ELF-1 (cell line): ENCODE measurements around the gene PPP1R15B.

Source experiments
- DNase-seq: peaks from one replicate; pipeline ENCODE4 v3.0.0-alpha.2; 2016; ENCODE audit warnings: low read depth, low spot score

PPP1R15B gene

DNA sequence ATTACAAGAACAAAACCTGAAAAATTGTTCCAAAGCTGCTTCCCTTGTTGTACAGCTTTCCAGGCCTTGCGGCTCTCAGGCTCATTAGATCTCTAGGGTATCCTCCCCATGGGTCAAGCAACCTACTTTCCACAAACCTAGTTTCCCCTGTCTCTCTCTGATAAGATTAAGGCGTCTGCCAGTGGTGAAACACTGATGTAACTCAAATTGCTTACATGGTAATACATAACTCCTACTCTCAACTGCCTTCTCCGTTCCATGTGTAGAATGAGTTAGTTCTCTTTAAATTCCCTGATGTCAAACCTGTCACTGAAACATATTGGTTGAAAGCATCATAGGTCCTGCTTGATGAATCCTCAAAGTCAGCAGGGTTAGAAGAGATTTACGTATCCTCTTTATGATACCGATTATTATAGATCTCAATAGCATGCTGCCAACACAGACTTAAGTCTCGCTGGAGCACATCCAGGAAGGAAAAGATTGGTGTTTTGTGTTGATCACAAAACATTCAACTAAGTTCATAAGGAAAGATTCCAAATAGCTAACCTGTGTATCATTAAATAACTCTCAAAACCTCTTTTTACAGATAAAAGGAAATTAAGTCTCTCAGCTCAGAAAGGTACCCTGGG, 10.6 kb downstream of the PPP1R15B start:
- DNase-seq, result no peak

DNA sequence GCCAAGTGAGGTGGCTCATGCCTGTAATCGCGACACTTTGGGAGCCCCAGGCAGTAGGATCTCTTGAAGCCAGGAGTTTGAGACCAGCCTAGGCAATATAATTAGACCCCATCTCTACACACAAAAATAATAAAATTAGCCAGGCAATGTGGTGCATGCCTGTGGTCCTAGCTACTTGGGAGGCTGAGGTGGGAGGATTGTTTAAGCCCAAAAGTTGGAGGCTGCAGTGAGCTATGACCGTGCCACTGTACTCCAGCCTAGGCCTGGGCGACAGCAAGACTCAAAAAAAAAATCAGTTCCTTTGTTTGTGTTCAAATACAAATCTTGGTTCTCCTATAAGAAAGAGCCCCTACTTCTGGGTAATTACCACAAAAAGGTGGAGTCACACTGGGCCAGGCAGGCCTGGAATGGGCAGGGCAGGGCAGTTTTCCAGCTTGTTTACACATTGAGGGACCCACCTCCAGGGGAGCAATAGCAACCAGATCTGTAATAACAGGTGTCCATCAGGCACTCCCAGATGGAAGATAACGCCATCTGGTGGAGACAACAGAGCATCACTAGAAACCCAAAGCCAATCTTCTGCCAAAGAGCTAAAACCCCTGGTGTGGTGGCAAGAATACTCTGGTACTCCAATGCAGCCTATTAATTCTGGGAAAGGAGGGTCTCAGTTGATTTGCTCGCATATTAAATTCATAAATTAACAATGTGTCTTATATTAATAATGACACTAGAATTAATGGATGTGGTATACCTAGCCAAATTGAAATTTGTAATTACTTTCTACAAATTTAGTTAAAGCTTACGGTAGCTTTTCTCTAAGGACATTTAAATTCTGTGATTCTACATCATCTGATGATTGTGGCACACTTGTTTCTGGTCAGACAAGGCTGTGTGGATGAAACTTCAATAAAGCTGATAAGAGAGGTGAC, 13.2 kb downstream of the PPP1R15B start:
- peak; percentile 88 for DNase-seq

DNA sequence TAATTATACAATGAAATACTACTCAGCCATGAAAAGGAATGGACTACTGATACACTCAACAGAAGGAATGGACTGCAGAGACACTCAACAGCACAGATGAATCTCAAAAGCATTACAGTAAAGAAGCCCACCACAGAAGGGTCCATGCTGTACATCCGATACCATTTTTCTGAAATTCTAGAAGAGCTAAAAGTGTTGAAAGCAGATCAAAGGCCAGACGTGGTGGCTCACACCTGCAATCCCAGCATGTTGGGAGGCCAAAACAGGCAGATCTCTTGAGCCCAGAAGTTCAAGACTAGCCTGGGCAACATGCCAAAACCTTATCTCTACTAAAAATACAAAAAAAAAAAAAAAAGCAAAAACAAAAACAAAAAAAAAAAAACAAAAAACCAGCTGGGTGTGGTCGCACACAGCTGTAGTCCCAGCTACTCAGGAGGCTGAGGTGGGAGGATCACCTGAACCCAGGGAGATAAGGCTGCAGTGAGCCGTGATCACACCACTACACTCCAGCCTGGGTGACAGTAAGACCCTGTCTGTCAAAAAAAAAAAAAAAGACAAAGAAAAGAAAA, 15.5 kb downstream of the PPP1R15B start:
- no peak for DNase-seq

DNA sequence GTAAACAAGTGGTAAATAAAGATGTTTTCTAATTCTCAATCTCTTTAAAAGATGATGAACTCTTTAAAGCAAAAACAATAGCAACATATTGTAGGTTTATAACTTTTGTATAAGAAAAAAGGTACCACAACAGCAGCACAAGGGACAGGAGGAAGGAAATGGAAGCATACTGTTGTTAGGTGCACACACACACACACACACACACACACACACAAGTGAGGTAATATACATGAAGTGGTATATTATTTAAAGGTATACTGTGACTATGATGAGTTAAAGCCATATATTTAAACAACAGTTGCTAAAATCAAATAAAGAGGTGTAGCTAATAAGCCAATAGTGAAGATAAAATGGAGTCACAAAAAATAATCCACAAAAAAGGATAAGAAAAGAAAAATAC, 20.0 kb downstream of the PPP1R15B start:
- no peak for DNase-seq

DNA sequence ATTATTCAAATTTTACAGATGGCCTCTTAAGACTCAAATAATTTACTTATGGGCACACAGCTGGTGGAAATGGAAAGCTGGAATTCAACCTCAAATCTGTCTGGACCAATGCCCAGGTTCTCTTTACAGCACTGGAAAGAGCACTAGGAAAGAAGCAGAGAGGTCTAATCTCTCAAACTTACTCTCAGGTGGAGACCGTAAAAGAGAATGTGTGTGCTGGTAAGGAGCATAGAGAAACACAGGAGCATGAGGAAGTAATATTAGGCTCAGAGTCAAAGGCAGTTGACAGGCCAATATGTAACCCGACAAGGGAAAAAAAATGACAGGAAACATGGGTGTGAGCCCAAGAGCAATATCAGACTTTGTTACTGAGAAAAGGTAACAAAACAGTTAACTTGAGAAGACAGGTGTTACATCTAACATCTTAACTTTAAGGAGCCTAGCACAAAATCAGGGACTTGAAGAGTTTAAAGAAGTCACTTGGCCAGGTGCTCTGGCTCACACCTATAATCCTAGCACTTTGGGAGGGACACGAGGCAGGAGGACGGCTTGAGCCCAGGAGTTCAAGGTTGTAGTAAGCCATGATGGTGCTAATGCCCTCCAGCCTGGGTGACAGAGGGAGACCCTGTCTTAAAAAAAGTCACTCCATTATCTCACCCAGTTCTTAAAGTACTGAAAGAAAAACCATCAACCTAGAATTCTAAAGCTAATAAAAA, 20.7 kb downstream of the PPP1R15B start:
- DNase-seq, result no peak

DNA sequence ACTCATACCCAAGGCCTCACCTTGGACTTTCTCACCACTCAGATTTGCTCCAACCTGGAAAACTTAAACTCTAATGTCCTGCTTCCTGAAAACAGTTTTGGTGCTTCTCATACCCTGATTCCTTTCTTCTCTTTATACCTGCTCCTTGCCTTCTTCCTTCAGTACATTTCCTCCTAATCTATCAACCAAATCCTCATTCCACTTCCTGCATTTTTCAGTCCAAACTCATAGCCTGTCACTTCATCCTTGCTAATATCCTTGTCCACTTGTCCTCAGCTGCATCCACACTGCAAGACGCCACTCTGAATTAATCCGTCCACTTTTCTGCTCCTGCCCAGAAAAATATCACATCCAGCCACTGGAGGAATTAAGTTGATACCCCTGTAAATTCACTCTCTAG, 25.9 kb downstream of the PPP1R15B start:
- no peak for DNase-seq

DNA sequence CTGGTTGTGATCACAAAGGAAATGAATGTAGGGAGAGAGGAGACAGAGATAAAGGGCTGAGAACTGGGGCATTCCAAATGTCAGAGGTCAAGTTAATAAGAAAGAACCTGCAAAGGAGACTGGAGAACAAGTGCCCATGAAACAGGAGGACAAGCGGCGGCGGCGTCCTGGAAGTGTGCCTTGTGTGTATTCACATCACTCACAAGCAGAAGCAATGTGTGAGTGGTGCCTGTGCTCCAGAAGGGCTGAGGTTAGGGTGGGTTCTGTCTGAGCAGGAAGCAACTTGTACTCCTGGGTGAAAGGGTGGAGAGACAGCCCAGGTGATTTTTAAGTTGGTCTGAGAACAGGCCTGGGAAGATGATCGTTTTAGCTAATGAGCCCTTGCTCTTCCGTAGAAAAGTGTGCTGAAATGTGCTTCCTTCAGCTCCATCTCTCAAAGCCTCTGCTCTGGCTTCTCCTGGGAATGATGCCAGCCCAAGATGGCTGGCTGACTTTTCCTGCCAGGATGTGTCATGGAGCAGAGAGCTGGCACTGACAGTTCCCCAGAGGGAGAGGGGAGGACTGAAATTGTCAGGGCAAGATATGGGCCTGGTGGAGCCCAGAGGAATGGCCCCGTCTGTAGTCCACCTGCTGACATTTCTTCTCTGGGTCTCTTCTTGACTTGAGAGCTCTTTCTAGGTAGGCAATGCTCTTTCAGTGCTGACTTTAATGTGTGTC, 26.8 kb downstream of the PPP1R15B start:
- no peak for DNase-seq

DNA sequence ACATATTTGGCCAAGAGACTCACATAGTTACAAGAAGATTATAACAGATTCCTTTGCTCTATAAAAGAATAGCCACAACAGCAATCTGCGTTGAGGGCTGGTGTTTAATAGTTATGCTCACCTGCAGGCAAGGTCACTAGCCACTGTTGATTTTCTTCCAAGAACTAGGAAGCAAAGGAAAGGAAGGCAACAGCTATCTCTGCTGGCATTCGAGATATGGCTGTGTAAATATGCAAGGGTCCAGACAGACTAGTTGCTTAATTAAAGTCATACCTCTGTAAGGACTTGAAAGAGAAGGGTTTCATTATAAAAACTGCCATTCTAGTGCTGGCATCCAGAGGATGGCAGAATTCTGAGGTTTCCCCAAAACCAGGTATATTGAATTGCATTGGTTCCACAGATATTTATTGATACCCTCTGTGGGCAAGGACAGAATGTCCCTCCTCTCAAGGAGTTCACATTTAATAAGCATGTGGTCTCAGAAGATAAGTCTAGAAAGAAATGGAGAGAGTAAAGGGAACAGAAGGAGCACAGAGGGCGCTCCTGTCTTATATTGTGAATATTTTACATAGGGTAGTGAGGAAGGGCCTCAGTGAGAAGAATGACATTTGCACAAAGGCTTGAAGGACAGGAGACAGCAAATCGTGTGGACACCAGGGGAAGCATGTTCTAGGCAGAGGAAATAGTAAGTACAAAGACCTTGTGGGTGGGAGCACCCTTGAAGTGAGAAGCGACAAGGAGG, 28.3 kb downstream of the PPP1R15B start:
- no peak for DNase-seq

DNA sequence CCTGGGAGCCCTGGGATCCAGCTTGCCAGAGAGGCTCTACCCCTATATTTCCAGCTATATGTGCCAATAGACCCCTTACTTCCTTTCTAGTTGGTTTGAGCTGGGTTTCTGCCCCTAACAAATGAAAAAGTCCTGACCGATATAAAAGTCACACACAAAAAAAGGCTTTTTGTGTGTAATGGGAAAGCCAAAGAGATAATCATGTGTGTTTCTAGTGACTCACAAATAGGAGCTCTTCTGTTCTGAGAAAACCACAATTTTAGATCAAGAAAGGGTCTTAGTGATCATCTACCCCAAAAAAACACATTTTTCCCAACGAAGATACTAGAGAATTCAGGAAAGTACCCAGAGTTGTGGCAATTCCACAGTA, 28.9 kb downstream of the PPP1R15B start:
- no peak for DNase-seq

DNA sequence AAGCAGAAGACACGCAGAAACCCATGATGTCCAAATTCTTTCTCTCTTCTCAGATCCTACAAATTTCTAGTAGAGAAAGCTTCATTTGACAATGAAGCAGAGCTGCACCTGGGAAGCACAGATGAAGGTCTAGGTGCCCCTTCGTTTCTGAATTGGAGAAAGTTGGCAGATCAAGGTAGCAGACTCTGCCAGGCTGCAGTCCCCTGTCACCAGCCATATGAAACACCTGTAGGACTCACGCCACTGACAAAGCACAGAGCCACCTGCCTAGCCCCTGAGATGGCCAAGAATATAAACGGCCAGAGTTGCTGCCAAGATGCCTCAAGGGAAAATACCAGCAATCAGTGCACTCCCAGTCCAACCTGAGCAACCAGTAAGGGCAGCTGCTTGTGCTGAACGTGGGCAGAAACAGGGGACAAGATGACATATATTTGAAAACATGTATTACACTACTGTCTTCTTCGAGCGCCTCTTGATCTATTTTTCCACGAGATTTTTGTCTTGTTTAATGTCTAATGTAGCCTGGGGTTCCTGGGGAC, 31.3 kb downstream of the PPP1R15B start:
- DNase-seq, result peak; percentile 69

DNA sequence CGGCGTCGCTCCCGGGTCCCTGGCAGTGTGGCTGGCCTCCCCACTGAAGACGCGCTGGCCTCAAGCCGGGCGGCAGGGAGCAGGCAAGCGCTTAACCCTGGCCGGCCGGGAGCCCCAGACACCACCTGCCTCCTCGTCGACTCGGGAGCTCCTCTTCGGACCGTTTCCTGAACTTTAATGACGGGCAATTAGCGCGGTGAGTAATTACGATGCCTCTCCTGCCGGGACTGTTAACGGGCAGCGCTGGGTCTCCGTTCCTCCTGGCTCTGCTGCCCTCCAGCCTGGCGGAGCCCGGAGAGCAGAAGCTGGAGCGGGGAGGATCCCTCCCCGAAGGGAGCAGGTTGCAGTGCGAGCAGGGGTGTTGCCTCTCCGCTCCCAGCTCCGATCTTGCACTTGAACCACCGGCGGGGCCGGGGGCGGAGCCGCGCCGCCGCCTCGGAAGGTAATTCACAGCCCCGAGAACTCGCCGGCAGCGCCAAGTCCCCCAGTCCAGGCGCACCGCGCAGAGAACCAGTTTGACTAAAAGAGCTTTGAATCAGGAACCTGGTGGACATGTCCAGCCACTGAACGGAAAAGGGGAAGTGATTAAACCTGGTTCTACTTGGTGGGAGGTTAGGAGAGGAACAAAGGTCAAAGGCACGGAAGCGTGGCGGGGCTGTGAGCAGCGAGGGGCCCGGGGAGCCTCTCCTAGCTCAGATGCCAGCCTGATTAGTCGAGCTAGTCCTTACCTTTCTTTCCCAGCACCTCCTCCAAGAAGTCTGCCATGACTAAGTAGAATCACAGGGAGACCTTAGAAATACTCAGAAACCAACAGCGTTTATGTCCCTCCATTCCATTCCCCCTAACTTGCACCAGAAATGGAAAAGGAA, 33.6 kb downstream of the PPP1R15B start:
- DNase-seq, result peak; percentile 76

DNA sequence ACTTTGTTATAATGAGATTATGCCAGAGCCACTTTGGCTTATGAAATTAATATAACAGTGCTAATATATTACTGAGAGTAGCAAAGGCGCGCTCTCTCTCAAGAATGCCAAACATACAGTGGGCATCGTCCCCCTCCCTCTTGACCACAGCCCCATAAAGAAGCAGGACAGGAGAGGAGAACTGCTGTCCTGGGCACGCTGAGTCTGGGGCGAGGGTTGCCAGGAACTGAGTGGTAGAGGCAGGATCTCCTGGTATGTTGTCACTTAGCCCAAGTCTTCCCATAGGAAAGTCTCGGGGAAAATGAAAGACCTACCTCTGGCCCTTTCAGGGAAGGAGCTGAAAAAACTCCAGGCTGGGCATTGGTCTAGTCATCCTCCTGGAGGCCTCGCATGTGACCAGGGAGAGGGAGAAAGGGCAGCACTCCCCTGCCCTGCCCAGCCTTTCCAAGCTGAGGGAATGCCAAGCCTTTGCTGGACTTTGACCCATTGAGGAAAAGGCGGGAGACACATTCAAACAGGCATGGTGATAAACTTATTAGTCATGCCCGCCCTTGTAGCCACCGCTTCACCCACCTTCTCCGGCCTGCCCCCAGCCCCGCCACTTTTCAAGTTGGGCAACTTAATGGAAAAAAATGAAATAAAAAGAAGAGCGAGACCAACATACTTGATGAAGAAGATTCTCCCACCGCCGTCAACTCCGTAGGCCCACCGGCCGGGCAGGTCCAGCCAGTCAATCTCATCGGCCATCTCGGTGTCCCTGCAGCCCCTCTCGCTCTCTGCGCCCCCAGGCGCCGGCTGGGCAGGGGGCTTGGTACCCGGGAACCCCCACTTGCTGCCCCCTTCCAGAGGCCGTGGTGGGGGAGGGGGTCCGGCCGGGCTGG, 34.5 kb downstream of the PPP1R15B start:
- no peak for DNase-seq

DNA sequence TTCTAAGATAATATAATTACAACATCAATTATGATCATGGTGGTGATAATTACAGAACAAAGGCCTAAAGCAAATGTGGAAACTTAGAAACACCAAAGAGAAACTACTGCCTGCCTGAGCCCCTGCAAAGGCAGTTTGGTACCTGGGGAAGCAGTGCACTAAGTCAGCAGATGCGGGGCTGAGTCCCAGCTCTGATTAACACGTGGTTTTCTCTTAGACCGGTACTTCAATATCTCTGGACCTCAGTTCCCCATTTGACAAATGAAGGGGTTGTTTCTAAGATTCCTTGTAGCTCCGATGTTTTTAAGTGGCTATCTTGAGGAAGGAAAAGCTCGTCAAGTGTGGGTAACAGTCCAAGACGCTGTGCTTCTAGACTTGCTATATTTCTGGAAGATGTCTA, 35.2 kb downstream of the PPP1R15B start:
- DNase-seq, result no peak

DNA sequence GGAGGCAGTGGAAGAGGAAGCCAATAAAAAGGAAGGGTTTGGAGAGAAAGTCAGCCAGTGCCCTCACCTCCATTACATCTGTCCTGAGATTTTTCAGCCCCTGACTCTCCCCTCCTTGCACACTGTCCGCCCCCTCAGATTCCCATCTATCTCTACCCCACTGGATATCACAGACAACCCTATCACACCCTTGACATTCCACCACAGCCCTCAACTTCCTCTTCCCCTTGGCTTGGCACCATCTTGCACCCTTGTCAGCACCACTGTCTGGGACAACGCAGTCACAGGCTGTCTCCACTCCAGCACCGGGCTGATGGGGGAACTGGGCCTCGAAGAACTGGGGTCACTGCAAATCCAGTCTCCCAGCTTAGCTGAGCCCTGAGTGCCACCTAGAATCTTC, 37.7 kb downstream of the PPP1R15B start:
- DNase-seq, result no peak

DNA sequence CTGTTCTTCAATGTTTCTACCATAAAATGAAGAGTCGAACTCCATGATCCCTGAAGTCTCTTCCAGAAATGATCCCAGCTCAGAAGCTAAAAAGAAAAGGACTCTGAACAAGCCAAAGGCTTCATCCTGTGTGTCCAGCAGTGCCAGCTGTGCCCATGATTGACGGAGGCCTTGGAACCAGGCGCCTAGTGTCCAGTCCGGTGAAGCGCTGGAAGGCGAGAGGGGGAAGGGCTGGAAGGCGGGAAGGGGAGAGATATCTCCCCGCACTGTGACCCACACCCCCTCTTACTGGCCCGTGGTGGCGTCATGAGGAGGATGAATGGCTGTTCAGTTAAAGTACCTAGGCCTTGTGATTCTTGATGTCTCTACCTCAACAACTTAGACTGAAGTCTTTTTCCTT, 41.4 kb downstream of the PPP1R15B start:
- no peak for DNase-seq

DNA sequence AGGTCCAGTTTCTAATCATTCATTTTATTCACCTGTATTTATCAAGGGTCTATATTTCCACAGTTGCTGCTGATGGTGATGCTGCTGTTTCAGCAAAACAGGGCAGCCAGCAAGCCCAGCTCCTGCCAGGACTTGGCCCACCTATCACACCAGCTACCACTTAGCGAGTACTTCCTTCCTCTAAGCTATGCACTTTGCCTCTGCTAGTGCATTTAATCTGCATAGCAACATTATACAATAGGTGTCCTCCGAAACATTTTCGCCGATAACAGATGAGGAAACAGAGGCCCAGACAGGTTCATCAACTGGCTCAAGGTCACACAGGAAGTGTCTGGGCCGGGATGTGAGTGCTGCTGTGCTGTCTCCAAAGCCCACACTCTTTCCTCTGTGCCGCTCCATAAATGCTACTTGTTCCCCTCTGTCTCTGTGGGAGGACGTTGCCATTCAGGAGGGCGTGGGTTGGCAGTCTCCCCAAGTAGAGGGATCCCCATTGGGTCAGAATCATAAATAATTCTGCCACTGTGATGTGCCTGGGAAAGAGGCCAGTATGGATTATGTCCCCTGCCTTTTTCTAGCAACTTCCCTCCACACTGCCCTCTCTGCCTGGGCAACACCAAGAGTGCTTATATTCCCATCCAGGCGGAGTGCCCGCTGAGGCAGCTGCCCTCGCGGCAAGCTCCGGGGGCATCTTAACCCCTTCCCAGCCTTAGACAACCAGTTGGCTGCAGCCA, 42.5 kb downstream of the PPP1R15B start:
- DNase-seq, result no peak

DNA sequence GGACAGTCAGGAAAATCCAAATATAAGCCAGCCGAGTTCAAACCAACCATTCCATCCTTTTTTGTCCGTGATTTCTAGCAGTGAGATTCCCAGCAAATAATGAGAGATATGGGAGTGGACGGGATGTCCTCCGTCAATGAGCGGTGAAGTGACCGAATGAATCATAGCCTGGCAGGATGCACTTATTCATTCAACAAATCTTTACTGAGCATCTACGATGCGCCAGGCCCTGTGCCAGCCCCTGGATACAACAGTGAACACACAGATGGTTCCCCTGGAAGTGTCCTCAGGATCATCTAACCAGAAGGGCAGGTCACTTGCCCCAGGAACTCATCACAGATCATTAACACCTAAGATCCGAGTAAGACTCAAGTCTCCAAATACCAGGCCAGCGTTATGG, 43.7 kb downstream of the PPP1R15B start:
- DNase-seq, result no peak
